T-helper 9 cell (primary cell): ENCODE results near the gene GPR21.

Source experiments
- DNase-seq: peaks from one replicate; pipeline ENCODE4 v3.0.0-alpha.2; 2020

The GPR21 gene

DNA sequence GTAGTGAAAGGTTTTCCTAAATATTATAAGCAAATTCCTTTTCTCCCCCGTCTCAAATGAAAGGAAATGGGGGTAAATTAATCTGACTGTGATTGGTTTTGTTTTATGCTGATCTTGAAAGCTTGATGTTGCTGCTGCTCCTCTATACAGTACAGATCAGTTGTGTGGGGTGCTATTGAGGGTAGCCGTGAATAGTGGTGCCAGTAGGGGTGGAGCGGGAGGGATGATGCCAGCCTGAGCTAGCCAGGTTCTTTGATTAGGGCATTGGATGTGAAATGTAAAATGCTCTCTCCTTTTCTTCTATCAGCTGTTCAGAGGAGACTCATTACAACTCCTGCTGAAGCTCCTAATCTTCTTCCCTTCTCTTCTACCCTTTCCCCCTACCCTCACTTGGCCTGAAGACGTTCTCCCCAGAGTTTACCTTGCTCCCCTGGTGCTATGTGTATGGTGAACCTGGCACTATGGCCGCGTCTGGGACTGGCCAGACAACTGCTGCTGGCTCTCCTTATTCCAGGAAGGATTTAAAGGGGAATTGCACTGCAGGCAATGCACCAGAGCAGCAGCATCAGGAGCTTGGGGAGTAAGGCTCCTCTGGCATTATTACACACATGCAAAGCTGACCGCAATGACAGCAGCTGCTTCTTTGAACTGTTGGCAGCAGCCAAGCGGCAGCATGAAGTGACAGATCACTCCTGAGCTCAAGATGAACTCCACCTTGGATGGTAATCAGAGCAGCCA, 566 bp downstream of the GPR21 start:
- no peak for DNase-seq

DNA sequence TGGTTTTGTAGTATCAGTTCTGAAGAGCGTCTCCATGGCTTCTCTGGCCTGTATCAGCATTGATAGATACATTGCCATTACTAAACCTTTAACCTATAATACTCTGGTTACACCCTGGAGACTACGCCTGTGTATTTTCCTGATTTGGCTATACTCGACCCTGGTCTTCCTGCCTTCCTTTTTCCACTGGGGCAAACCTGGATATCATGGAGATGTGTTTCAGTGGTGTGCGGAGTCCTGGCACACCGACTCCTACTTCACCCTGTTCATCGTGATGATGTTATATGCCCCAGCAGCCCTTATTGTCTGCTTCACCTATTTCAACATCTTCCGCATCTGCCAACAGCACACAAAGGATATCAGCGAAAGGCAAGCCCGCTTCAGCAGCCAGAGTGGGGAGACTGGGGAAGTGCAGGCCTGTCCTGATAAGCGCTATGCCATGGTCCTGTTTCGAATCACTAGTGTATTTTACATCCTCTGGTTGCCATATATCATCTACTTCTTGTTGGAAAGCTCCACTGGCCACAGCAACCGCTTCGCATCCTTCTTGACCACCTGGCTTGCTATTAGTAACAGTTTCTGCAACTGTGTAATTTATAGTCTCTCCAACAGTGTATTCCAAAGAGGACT, 1.5 kb downstream of the GPR21 start:
- no peak for DNase-seq

- DNase-seq: no peak
Observed at GRCh38 chr9:123035791-123036190, 2.3 kb downstream of the GPR21 start.

DNA sequence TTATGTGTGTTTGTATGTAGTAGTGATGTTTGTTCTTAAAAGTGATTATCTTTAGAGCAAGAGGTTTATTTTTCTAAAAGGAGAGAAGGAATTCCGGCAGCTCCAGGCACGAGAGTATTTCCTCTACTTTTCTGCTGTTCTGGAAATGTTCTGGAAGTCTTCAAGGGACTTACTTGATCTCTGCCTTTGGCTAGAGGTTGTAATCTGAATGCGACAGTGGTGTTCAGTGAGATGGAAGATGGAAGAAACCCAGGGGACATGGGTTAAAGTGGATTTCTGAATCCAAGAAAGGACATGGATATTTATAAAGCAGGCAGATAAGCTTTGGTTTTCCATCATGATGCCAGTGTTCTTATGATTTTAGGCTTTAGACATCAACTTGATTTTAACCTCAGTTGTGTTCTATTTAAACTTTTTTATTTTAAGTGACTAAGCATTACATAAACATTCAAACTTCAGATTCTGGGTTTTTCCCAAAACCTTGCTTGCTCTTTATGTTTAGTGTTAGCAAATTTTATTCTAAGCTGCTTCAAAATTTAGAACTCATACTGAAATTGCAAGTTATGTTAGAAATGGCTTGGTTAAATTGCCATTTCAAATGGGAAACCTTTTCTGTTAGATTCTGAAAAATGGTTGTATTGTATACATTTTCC, 3.6 kb downstream of the GPR21 start:
- DNase-seq: no peak

DNA sequence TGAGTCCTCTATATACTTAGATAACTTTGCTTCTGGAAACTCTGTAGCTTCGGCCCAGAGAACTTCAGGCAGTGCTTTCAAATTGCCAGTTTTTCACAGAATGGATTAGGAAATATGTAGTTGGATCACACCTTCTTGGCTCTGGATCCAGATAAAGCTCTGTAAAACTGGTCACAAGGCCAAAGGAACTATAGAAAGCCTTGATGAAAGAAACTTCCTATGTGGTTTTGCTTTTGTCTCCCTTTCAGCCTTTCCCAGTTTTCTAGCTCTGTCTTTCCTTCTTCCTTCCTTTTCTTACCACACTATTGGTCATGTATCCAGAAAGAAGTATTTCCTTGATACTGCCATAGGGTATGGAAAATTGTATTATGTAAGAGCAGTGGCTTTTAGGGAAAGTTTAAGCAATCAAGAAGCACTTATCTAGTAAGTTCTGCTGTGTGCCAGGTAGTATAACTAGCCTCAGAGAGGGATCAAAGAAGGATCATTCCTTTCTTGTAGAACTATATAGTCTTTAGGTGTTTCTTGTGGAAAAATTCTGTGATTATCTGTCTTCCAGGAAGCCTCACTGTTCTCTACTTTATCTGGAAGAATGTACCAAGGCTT, 6.3 kb downstream of the GPR21 start:
- DNase-seq: no peak

DNA sequence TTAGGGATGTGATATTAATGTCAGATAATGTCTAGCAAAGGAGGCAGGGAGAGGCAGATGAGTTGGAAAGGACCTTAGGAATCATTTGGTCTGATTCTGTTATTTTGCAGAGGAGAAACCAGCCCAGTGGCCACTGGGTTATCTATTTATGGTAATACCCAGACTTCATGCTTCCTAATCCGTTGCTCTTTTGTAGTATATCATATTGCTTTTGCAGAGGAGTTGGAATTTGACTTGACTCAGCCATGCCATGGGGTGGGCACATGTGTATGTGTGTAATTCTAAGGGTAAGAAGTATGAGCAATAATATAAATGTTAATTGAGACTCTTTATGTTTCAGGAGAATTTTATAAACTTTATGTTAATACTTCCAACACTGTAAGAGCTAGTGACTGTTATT, 7.3 kb downstream of the GPR21 start:
- DNase-seq: no peak

GRCh38 chr9:123041489-123041888, 8.0 kb downstream of the GPR21 start:
- DNase-seq: no peak

DNA sequence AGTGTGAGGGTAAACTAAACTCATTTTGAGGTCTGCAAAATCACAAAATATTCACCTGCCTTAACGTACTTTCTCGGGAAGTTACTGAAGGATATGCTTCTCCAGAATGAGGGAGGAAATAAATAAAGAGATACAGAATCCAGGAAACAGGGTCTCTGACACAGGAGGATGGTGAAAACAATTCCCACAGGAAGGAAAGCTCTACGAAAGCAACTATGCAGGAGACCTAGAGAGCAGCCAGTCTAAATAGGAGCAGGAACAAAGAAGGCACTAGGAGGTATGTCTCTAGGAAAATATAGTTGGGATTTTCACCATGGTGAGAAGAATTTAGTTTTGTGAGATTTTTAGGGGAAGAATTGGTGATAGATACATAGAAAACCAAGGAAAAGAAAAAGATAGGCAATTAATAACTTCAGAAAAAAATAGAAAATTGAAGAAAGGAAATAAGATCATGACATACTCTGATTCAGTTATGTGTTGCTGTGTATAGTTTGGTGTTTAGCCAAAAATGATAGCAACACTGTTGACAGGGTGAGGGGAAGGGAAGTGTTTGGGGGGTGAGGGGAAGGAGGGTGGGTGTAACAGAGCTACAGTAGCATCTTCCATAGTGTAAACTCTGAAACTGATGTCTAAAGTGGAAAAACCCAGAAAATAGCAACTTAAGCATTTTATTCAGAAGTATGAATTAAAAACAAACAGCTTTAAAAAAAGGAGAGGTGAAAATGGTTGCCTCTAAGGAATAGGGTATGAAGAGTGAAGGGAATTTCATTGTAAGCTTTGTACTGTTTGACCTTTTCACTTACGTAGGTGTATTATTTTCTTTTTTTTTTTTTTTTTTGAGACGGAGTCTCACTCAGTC, 9.8 kb downstream of the GPR21 start:
- no peak for DNase-seq

DNA sequence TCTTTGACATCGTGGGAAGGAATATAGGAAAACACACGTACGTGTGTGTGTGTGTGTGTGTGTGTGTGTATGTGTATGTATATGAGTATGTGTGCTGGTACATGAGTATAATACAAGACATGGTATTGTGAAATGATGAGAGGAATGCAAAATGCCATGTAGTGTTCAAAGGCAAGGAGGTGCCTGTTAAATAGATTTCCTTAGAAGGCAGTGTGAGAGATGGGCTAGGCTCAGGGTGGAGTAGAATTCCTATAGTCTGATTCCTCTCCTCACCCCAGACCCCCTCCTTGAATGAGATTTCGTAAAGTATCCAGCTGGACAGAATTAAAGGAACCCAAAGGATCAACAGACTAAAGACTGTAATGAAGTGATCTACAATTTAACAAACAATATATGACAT, 11.1 kb downstream of the GPR21 start:
- DNase-seq: no peak

GRCh38 chr9:123046406-123047195, 13.1 kb downstream of the GPR21 start:
- DNase-seq: no peak

DNA sequence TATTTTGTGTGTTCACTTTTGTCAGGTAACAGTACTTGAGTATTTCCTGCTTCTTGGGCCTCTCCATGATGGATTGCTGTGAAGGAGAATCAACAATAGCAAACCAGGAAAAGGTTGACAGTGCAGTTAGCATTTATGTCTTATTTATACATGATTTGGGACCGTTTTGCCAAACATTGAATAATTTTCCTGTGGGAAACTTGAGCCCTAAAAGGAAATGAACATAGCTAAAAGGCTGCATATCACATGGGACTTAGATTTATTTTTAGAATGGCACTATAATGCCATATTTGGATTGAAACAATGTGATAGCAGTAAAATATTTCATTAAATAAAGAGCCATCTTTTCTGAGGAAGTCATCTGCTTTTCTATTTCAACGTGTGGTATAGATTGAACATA, 15.3 kb downstream of the GPR21 start:
- DNase-seq: no peak

- no peak for DNase-seq
Observed at GRCh38 chr9:123049589-123050222, 16.2 kb downstream of the GPR21 start.

GRCh38 chr9:123053046-123053445, 19.6 kb downstream of the GPR21 start:
- DNase-seq: no peak

- no peak for DNase-seq
Observed at GRCh38 chr9:123053711-123054110, 20.2 kb downstream of the GPR21 start.

DNA sequence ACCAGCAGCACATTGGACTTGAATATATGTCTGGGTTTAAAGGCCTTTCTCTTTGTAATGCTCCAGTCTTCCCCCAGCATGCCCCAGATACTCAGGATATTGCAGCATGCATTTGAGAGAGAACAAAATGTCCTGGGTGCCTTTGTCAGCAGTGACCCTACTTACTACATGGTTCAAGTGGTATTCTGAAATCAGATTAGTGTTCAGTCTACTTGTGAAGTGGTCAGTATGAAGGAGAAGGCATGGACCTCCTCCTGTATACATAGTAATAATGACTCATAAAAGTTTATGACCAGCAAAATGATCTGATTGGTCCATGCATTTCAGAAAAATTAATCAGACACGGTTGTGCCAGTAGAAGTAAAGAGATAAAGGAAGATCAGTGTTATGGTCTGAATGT, 25.4 kb downstream of the GPR21 start:
- no peak for DNase-seq

- DNase-seq: no peak
Observed at GRCh38 chr9:123059472-123060220, 26.2 kb downstream of the GPR21 start.

DNA sequence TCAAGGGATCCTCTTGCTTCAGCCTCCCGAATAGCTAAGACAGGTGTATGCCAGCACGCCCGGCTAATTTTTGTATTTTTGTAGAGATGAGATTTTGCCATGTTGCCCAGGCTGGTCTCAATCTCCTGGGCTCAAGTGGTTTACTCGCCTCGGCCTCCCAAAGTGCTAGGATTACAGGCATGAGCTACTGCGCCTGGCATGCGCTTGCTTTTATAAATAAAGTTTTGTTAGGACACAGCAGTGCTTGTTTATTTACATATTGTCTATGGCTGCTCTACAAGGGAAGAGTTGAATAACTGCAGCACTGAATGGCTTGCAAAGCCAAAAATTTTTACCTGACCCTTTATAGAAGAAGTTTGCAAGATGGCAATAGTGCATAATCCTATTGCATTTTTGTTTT, 27.7 kb downstream of the GPR21 start:
- DNase-seq: no peak

GRCh38 chr9:123062351-123063176, 29.1 kb downstream of the GPR21 start:
- no peak for DNase-seq

DNA sequence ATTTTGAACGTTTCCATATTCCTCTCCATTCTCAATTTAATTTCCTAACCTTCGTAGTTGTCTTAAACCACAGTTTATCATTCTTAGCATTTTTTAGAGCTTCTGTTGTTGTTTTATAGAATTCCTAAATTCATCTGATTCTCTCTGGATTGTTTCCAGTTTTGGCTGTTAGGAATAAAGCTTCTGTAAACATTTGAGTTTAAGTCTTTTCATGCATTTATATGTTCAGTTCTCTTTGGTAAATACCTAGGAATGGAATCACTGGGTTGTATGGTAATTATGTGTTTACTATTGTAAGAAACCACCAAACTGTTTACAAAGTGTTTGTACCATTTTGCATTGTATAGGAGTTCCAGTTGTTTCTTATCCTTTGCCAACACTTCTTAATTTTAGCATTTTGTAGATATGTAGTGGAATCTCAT, 29.7 kb downstream of the GPR21 start:
- no peak for DNase-seq

DNA sequence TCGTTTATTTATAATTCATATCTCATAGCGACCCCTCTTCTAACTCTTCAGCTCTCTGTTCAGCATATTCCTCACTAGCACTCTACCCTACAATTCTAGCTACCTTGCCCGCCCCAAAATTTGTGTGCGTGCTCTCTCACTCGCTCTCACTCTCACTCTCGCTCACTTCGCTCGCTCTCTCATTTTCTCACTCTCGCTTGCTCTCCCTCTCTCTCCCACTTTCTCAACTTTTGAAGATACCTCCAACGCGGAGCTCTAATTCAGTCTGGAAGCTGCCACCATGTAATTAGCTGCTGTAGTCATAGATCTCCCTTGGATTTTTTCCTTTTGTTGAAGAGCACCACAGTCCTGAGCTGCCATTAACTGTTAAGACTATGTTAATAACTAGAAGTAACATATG, 30.4 kb downstream of the GPR21 start:
- no peak for DNase-seq
